Muscle layer of colon (tissue), 2 donors: Measurements from ENCODE around the gene CFAP119.
A peak's percentile ranks its signal among the peaks of the same experiment; 100 is the strongest.
"Not testable (repeated sequence)": the region's sequence is repeated elsewhere in the genome, so short reads cannot be mapped to it uniquely, and the experiment has no call there.

Experiments
- H3K27ac ChIP-seq: one replicate; pipeline ENCODE4 v1.7.0; 2013; ENCODE audit warnings: low read depth, mild to moderate bottlenecking, low read length, moderate library complexity
- H3K27me3 ChIP-seq, 2 donors: one replicate each; pipeline ENCODE4 v1.7.0; 2013; ENCODE audit warnings: low read length in 2 of 2, mild to moderate bottlenecking in 2 of 2; ENCODE audit not compliant: insufficient read depth in 2 of 2, control insufficient read depth in 1 of 2
- H3K36me3 ChIP-seq: one replicate; pipeline ENCODE4 v1.7.0; 2013; ENCODE audit warnings: mild to moderate bottlenecking, low read length; ENCODE audit not compliant: insufficient read depth
- H3K4me1 ChIP-seq: one replicate; pipeline ENCODE4 v1.7.0; 2013; ENCODE audit warnings: mild to moderate bottlenecking, low read length; ENCODE audit not compliant: insufficient read depth
- H3K4me3 ChIP-seq, 2 donors: one replicate each; pipeline ENCODE4 v1.7.0; 2013; ENCODE audit warnings: low read length in 2 of 2, low read depth in 1 of 2, mild to moderate bottlenecking in 1 of 2, moderate library complexity in 1 of 2
- H3K9ac ChIP-seq: one replicate; pipeline ENCODE4 v1.7.0; 2013; ENCODE audit warnings: low read length
- H3K9me3 ChIP-seq: one replicate; pipeline ENCODE4 v1.7.0; 2013; ENCODE audit warnings: mild to moderate bottlenecking, low read length
- donor health status: abdominal sarcoma.
- donor health status: Adenocarcinoma of cecum.

Gene CFAP119

GRCh38 chr16:30761928-30762902, at the start of gene CFAP119, which contains the start of gene RNF40:
TSS of gene CFAP119 (minus strand) at chr16:30762062. CDS start at chr16:30761748, 314 bp downstream.
TSS of gene RNF40 (plus strand) at chr16:30762322. CDS start at chr16:30762546, 224 bp downstream.
- Histone ChIP-seq H3K4me3 (peak within 1 kb of the TSS; percentile 77 to 79), H3K27ac (peak within 1 kb of the TSS; percentile 89), H3K4me1 (peaks cover 27% of the 10 kb centered on the region), H3K9me3 (no peaks in the 10 kb centered on the region), H3K9ac (peak within 1 kb of the TSS; percentile 83), H3K36me3 (peaks cover 43% of the 10 kb centered on the region), H3K27me3 (no peaks in the 10 kb centered on the region)

- not testable (repeated sequence) for H3K27me3 ChIP-seq, H3K9ac ChIP-seq, H3K27ac ChIP-seq, H3K4me3 ChIP-seq, H3K36me3 ChIP-seq, H3K9me3 ChIP-seq
- H3K4me1 ChIP-seq = peaks cover 17% of the 10 kb centered on the region
Measured at GRCh38 chr16:30809675-30810074, 47.8 kb upstream of the CFAP119 start.

GRCh38 chr16:30808890-30809426, 47.1 kb upstream of the CFAP119 start:
- not testable (repeated sequence) for H3K27ac ChIP-seq, H3K27me3 ChIP-seq, H3K9me3 ChIP-seq, H3K4me3 ChIP-seq, H3K9ac ChIP-seq, H3K36me3 ChIP-seq
- peaks cover 15% of the 10 kb centered on the region for H3K4me1 ChIP-seq

- Histone ChIP-seq H3K36me3 (no peaks in the 10 kb centered on the region), H3K4me1 (peaks cover 10% of the 10 kb centered on the region), H3K9me3 (no peaks in the 10 kb centered on the region), H3K9ac (no peak overlapping the region), H3K27me3 (no peaks in the 10 kb centered on the region), H3K27ac (no peak overlapping the region), H3K4me3 (no peak overlapping the region)
Measured at GRCh38 chr16:30808146-30808545, 46.3 kb upstream of the CFAP119 start.

- Histone ChIP-seq H3K4me3 (peak overlapping the region; percentile 82 to 88), H3K9me3 (no peaks in the 10 kb centered on the region)
Measured at GRCh38 chr16:30805370-30806169, 43.7 kb upstream of the CFAP119 start.

GRCh38 chr16:30805056-30805369, 43.2 kb upstream of the CFAP119 start:
- Histone ChIP-seq H3K27ac (peak overlapping the region; percentile 95), H3K4me1 (peaks cover 10% of the 10 kb centered on the region), H3K4me3 (peak overlapping the region; percentile 82 to 88), H3K27me3 (no peaks in the 10 kb centered on the region), H3K9me3 (no peaks in the 10 kb centered on the region), H3K36me3 (no peaks in the 10 kb centered on the region), H3K9ac (peak overlapping the region; percentile 59)

More at GRCh38 chr16:30805370-30806169, 43.7 kb upstream of the CFAP119 start:
- no peaks in the 10 kb centered on the region for H3K36me3 ChIP-seq
- peak overlapping the region; percentile 59 for H3K9ac ChIP-seq
- peak overlapping the region; percentile 95 for H3K27ac ChIP-seq
- no peaks in the 10 kb centered on the region for H3K27me3 ChIP-seq
- peaks cover 10% of the 10 kb centered on the region for H3K4me1 ChIP-seq

GRCh38 chr16:30802936-30803335, 41.1 kb upstream of the CFAP119 start:
- H3K9ac ChIP-seq = no peak overlapping the region
- H3K36me3 ChIP-seq = no peaks in the 10 kb centered on the region
- H3K27me3 ChIP-seq = no peaks in the 10 kb centered on the region
- peaks cover 10% of the 10 kb centered on the region for H3K4me1 ChIP-seq
- no peak overlapping the region for H3K4me3 ChIP-seq
- H3K27ac ChIP-seq = no peak overlapping the region
- H3K9me3 ChIP-seq = no peaks in the 10 kb centered on the region

GRCh38 chr16:30797670-30798309, 35.9 kb upstream of the CFAP119 start:
- no peaks in the 10 kb centered on the region for H3K27me3 ChIP-seq
- no peaks in the 10 kb centered on the region for H3K4me1 ChIP-seq
- H3K4me3 ChIP-seq = no peak overlapping the region
- no peak overlapping the region for H3K9ac ChIP-seq
- no peaks in the 10 kb centered on the region for H3K9me3 ChIP-seq
- H3K36me3 ChIP-seq = no peaks in the 10 kb centered on the region
- no peak overlapping the region for H3K27ac ChIP-seq

- Histone ChIP-seq H3K9ac (no peak overlapping the region), H3K9me3 (no peaks in the 10 kb centered on the region), H3K4me3 (no peak overlapping the region), H3K27ac (no peak overlapping the region), H3K36me3 (no peaks in the 10 kb centered on the region), H3K4me1 (no peaks in the 10 kb centered on the region), H3K27me3 (no peaks in the 10 kb centered on the region)
Measured at GRCh38 chr16:30794634-30795033, 32.8 kb upstream of the CFAP119 start.

- H3K9ac ChIP-seq = no peak overlapping the region
- H3K9me3 ChIP-seq = no peaks in the 10 kb centered on the region
- H3K4me3 ChIP-seq = no peak overlapping the region
- no peaks in the 10 kb centered on the region for H3K4me1 ChIP-seq
- no peaks in the 10 kb centered on the region for H3K36me3 ChIP-seq
- H3K27me3 ChIP-seq = no peaks in the 10 kb centered on the region
- no peak overlapping the region for H3K27ac ChIP-seq
Measured at GRCh38 chr16:30793508-30794069, 31.7 kb upstream of the CFAP119 start.
